Effector CD4-positive, alpha-beta T cell (primary cell): Measurements from ENCODE around the gene NET1.

Experiments
- DNase-seq: peaks from one replicate; pipeline ENCODE4 v3.0.0-alpha.2; 2020

NET1 gene

GRCh38 chr10:5443429-5443828 is 31.1 kb downstream of the NET1 start:
- DNase-seq, result no peak

- DNase-seq, result no peak
Observed at GRCh38 chr10:5445006-5445405, 32.6 kb downstream of the NET1 start.

DNA sequence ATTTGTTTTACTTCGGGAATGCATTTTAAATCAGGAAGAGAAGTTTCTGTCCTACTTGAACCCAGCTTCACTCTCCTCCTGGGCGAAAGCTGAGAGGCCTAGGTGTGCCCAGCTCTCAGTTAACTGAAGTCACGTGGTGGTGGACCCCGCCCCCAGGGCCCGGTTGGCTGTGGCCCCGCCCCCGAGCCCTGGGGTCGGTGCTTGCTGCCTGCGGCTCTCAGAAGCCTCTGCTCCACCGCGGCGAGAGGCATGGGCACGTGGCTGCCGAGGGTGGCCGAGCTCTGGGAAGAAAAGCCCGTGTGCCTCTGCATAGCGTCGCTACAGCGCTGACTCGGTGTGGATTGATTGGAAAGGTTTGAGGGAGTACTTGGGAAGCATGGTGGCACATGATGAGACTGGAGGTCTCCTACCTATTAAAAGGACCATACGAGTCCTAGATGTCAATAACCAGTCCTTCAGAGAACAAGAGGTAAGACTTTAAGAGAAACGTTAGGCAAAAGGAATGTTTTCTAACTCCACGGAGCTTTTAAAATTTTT is 34.1 kb downstream of the NET1 start:
- DNase-seq, result peak; percentile 43

GRCh38 chr10:5447056-5447455 is 34.7 kb downstream of the NET1 start:
- DNase-seq, result no peak

DNA sequence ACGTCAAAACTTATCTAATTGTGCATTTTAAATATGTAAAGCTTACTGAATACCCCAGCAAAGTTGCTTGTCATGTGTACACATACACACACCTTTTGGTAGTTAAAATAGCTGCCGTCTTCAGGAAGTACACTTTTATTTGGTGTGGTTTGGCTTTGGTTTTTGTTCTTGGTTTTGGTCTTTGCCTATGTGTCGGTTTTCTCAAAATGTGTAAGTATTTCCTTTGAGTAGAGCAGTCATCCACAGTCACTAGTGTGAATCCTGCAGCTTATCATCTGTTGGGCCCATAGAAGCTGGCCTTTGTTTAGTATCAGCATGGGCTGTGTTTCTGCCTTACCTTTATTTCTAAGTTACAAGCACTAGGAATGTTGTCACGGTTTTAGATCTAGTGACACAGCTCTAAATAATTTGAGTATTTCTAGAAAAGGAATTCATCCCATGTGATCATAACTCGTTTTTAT is 35.3 kb downstream of the NET1 start:
- DNase-seq, result no peak

- no peak for DNase-seq
Observed at GRCh38 chr10:5448333-5449001, 36.1 kb downstream of the NET1 start.

- no peak for DNase-seq
Observed at GRCh38 chr10:5449227-5449626, 36.9 kb downstream of the NET1 start.

DNA sequence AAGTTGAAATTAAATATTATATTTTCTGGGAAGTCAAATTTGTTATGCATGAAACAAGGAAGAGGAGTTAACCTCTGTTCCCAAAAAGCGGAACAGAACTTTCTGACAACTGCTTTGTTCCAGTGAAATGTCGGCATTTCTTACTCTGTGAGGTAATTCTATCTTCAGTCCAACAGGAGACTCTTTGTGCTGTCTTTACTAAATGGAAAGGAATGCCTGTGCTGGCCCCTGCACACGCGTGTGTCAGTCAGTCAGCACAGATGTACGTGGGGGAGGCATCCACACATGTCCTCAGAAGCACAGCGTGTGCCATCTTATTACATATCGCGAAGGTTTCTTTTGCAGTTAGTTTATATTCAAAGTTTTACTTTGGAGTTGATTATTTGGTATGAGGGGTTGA is 37.5 kb downstream of the NET1 start:
- DNase-seq, result no peak

DNA sequence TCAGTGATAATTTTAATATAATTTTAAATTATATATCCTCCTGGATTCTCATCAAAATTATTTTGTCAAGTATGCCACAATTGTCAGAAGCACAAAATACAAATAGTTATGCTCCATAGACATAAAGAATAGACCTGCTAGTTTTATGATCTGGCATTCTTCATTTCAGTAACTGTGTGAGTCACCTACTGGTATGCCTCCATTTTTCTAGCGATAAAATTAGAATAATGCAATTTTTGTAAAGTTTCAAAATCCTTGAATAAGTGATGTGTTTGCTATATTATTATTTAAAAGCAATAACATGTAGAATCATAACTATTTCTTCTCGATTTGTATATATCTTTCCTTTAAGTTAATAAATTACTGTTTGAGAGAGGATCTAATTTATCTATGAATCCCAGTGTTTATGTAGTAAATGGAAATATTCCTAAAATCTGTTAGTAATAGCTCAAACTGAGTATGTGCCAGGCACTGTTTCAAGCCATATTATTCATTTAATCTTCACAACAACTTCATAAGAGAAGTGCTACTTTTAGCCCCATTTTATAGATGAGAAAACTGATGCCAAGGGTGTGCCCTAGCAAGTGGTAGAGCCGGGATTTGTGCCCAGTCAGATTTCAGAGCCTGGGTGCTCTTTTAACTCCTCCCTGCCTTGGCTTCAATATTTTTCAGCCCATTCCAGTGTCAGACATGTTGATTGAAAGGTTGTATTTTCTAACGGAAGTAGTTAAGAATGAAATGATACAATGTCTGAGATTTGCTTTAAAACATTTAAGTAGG is 38.4 kb downstream of the NET1 start:
- no peak for DNase-seq

DNA sequence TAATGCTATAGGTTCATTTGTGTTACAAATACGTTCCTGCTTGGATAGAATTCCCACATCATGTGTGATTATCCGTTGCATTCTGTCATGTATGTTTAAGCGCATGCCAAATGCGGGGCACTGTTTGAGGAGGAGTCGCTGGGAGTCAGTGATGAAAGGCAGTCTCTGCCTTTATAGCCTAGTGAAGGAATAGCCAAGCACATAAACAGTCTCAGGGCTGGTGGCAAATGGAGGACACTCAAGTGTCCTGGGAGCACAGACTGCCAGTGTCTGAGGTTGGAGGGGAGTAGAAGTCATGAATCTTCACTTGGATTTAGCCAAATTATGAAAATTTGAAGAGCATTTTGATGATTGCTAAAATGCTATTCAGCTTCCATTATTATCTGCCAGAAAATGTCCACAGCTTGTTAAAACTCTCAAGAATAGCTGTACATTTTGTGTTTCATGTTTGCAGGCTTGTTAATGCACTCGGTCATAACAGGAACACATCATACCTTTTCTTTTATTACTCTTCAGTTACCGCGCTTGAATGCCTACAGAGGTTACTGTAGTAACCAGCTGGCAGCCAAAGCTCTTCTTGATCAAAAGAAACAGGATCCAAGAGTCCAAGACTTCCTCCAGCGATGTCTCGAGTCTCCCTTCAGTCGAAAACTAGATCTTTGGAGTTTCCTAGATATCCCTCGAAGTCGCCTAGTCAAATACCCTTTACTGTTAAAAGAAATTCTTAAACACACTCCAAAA is 41.6 kb downstream of the NET1 start:
- no peak for DNase-seq

DNA sequence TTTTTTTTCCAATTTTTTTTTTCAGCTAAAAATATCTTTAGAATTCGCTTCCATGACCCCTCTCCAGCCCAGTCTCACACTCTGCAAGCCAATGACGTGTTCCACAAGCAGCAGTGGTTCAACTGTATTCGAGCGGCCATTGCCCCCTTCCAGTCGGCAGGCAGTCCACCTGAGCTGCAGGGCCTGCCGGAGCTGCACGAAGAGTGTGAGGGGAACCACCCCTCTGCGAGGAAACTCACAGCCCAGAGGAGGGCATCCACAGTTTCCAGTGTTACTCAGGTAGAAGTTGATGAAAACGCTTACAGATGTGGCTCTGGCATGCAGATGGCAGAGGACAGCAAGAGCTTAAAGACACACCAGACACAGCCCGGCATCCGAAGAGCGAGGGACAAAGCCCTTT is 44.2 kb downstream of the NET1 start:
- DNase-seq, result no peak

DNA sequence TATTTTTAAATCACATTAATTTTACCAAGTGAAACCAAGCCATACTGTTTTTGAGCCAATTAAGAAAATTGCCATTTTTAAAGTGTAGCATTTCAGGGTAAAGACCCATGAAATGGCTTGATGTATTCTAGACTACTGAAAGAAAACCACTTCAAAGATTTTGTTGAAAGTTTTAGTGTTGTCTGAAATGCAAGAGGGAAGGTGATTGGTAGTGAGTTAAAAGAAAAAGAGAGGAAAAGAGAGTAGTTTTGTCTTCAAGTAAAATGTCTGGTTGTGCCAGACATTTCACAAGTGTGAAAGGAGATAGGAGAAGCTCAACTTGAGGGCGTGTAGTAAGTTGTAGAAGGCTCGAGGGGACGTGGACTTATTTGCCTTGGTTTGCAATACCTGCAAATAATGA is 45.4 kb downstream of the NET1 start:
- DNase-seq, result no peak

DNA sequence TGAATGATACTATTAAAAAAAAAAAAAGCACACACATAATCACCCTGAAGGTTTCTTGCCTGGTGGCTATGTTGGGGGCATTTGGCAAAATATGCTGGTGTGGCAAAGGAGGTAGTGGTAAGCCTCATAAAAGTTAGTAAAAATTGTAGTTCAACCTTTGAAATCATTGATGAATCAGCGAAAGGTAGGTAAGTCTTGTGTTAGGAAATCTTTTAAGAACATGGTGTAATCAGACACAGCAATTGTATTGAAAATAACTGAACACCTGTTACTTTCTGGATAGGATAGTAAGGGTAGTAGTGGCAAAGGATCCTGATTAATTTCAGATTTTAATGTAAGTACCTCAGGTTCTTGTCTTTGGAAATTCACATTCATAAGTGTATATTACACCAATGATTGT is 46.1 kb downstream of the NET1 start:
- DNase-seq, result no peak

DNA sequence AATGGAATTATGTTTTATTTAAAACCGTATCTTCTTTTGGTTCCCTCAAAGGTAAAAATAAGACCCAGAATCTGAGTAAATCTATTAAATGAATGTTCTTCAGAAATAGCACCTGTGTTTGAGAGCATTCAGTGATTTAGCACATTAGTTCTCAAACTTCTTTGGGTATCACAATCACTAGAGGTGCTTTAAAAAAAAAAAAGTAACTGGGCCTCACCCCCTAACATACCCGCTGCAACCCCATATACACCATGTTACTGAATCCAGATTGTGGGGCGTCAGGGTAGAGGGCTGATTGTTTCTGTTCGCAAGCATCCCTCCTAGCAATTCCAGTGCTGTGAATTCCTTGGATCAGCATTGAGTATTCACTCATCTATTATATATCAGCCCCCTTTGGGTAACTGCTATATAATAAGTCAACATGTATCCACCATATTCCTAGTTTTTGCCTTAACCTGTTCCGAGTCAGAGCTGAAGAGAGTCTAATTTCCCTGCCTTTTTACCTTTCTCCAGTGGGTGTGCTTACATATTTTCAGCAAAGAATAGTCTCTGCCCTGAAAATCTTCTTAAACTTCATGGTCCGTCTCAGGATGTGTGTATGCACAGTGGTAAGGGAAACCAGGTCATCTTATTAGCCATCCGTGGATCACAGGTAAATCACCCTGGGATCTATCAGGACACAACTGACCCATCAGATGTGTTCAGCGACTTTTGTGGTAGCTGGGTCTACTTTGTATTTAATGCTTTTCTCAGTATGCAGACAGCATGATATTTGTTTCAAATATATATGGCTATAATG is 46.8 kb downstream of the NET1 start:
- DNase-seq, result no peak

DNA sequence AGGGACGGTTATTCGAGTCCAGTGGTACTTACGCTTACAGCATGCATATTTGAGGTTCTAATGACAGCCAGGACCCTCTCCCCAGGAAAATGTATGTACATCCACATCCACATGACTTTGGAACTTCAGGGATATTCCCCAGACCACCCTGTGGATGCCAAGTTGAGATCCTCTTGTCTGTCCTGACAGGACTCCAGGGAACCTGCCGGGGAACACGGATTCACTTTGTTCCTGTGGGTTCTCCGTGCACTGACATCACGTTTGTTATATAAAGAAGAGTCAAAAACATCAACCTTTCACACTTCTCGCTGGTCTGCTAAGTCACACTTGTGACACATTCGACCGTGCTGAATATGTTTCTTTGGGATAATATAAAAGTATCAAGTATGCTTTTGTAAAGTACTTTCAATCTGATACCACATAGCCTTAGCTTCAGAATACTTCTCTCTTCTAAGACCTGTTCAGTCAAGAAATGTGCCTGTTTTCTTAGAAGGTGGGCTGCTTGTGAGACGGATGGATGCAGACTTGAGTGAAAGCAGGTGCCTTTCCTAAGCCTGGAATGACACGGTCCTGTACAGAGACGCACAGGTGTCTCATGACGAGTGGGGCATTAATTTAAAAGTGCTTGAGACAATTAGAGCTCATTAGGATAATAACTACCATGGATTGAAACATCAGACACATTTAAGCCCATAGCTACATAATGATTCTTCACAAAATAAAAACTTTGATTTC is 48.3 kb downstream of the NET1 start:
- DNase-seq, result no peak

- DNase-seq, result no peak
Observed at GRCh38 chr10:5461203-5461588, 48.8 kb downstream of the NET1 start.

- DNase-seq, result no peak
Observed at GRCh38 chr10:5461914-5462840, 49.8 kb downstream of the NET1 start.

GRCh38 chr10:5462841-5463293 is 50.5 kb downstream of the NET1 start:
- DNase-seq, result no peak

DNA sequence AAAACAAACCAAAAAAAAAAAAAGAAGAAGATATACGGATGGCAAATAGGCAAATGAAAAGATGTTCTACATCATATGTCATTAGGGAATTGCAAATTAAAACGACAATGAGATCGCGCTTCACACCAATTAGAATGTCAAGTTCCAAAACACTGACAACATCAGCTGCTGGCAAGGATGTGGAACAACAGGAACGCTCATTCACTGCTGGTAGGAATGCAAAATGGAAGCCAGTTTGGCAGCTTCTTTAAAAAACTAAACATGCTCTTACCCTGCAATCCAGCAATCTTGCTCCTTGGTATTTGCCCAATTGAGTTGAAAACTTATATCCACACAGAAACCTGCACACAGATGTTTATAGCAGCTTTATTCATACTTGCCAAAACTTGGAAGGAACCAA is 52.2 kb downstream of the NET1 start:
- no peak for DNase-seq

GRCh38 chr10:5465976-5466450 is 53.7 kb downstream of the NET1 start:
- DNase-seq, result no peak
